Cardiac fibroblast (primary cell): ENCODE measurements around the gene PCDHGC4.

Experiments used
- DNase-seq, 2 donors: peaks; one replicate each; pipeline versions ENCODE4 v3.0.0 to v3.0.0-alpha.2; 2010; ENCODE audit warnings: low read depth in 2 of 2
- H3K4me3 ChIP-seq, 2 donors: replicated peaks in 1 of 2; 1 replicate in 1 of 2; 2 replicates in 1 of 2; pipeline ENCODE4 v1.5.1; 2011; ENCODE audit warnings: low read depth in 2 of 2, low read length in 2 of 2, mild to moderate bottlenecking in 2 of 2, moderate library complexity in 1 of 2
- CTCF ChIP-seq: IDR thresholded peaks from one replicate; pipeline ENCODE4 v1.5.1; 2011; ENCODE audit warnings: low read depth, mild to moderate bottlenecking, low read length, inconsistent platforms

PCDHGC4 gene

DNA sequence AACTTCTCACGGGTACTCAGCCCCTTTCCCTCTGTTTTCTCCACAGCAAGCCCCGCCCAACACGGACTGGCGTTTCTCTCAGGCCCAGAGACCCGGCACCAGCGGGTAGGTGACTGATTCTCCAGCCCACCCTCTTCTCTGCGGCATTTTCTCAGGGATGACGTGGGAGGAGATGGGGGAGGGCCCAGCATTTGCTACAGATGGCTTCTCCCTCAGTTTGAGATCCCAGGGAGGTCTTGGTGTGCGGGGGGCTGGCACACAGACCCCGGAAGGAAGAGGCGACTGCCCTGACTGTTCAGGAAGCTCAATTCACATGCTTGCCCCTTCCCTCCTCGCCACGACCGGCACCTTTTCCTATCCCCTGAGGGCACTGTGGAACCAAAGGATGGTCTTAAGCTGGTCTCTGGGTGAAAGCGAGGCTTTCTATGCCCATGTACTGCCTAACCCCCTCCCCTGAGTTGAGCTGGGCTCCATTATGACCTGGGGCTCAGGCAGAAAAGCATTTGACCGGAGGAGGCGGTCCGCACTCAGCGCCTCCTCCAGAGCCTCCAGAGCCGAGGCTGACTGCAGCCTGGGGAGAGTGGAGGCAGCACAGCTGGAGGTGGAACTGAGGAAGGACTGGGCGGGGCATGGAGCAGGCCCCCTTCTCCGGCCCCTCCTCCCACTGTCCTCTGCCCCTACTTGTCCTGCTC lies 10.1 kb downstream of the PCDHGC4 start:
- no peak overlapping the region for H3K4me3 ChIP-seq
- TF ChIP-seq CTCF: no peak
- DNase-seq: no peak

- no peak for DNase-seq
- H3K4me3 ChIP-seq: no peak overlapping the region
- TF ChIP-seq CTCF: no peak
These were observed 10.6 kb downstream of the PCDHGC4 start for GRCh38 chr5:141495453-141495811.

DNA sequence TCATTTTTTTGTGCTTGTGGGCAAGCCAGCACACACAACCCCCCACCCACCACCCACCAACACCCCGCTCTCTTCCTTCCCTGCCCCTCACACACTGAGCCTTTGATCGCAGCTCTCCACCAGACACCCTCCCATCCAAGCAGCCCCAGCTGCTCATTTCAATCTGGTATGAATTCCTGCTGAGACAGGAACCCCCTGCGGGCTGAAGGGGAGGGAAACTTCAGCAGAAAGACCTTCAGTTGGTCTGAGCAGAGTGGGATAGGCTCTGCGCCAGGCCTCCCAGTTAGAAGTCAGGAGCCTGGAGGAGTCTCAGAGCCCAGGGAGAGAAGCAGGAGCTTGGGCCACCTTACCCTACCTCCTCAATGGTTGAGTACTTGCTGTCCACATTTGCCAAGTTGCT lies 11.2 kb downstream of the PCDHGC4 start:
- TF ChIP-seq CTCF: no peak
- H3K4me3 ChIP-seq: no peak overlapping the region
- DNase-seq: peak in 1 of 2 donors; percentile 62

DNA sequence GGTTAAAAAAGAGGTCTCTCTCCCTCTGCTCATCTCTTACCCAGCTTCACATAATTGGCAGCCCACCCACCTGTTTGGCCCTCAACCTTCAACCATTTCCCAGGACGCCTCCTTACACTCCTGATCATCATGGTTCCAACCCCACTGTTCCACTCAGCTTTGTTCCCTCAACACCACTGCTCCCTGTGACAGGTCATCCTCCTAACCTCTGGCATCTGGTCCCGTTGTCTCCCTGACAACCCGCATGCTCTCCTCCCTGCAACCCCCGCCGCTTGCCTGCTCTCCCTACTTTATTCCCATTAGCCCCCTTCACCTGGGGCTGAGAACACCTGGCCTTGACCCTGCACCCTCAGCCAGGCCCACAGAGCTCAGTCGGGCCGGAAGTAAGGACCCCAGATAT lies 16.9 kb downstream of the PCDHGC4 start:
- no peak overlapping the region for H3K4me3 ChIP-seq
- TF ChIP-seq CTCF: no peak
- DNase-seq: no peak

GRCh38 chr5:141503681-141504080 lies 18.9 kb downstream of the PCDHGC4 start:
- no peak for DNase-seq
- no peak overlapping the region for H3K4me3 ChIP-seq
- no peak for TF ChIP-seq CTCF

DNA sequence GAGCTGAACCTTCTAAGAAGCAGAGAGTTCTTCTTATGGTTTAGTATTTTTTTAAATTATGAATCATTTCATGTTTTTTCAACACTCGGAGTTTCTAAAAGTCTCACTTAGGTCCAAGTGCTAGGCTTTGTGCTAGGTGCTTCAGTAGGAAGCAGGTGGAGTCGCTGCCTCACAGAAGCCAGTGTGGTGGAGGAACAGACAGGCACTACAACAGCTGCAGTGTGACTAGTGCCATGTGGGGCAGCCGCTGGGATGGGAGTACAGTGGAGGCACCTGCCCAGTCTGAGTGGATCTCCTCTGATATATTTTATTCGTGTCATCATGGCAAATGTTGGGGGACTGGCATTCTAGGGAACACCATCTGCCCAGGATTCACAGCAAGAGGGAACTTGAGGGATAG lies 19.4 kb downstream of the PCDHGC4 start:
- DNase-seq: no peak
- no peak for TF ChIP-seq CTCF
- no peak overlapping the region for H3K4me3 ChIP-seq

- no peak for DNase-seq
- TF ChIP-seq CTCF: no peak
- no peak overlapping the region for H3K4me3 ChIP-seq
These were observed 21.7 kb downstream of the PCDHGC4 start for GRCh38 chr5:141506381-141507155.
